ENCODE data around the gene PAPOLB.

Gene PAPOLB

GRCh38 chr7:4866528-4867496 is 5.0 kb upstream of the PAPOLB start:
- no peak overlapping the region for H3K27ac ChIP-seq (ENCODE audit: low read depth, low read length)
- no peaks in the 10 kb centered on the region for H3K4me1 ChIP-seq (ENCODE audit: control insufficient read depth in 1 of 2, insufficient read depth in 2 of 2, low read length in 2 of 2)

GRCh38 chr7:4862156-4862555 is 326 bp upstream of the PAPOLB start:
- H3K4me1 ChIP-seq (ENCODE audit: control insufficient read depth in 1 of 2, insufficient read depth in 2 of 2, low read length in 2 of 2): no peaks in the 10 kb centered on the region
- H3K9me3 ChIP-seq (ENCODE audit: control insufficient read depth in 1 of 2, low read length in 2 of 2): no peaks in the 10 kb centered on the region
- no peak overlapping the region for H3K9ac ChIP-seq (ENCODE audit: low read depth in 1 of 2, low read length in 2 of 2)
- peaks cover 0 to 12% of the 10 kb centered on the region in 2 donors for H3K27me3 ChIP-seq (ENCODE audit: control insufficient read depth in 1 of 2, insufficient read depth in 2 of 2, low read length in 2 of 2)
- no peaks in the 10 kb centered on the region for H3K36me3 ChIP-seq (ENCODE audit: control insufficient read depth in 1 of 2, insufficient read depth in 2 of 2, low read length in 2 of 2)
- no peak overlapping the region for H3K4me3 ChIP-seq (ENCODE audit: low read depth in 1 of 2, low read length in 2 of 2)
- H3K27ac ChIP-seq (ENCODE audit: low read depth, low read length): no peak overlapping the region

More at GRCh38 chr7:4866528-4867496, 5.0 kb upstream of the PAPOLB start:
- Histone ChIP-seq H3K4me3 (ENCODE audit: low read depth in 1 of 2, low read length in 2 of 2) (no peak overlapping the region), H3K27me3 (ENCODE audit: control insufficient read depth in 1 of 2, insufficient read depth in 2 of 2, low read length in 2 of 2) (peaks cover 0 to 11% of the 10 kb centered on the region in 2 donors), H3K9me3 (ENCODE audit: control insufficient read depth in 1 of 2, low read length in 2 of 2) (no peaks in the 10 kb centered on the region), H3K36me3 (ENCODE audit: control insufficient read depth in 1 of 2, insufficient read depth in 2 of 2, low read length in 2 of 2) (no peaks in the 10 kb centered on the region), H3K9ac (ENCODE audit: low read depth in 1 of 2, low read length in 2 of 2) (no peak overlapping the region)

- no peak overlapping the region for H3K27ac ChIP-seq (ENCODE audit: low read depth, low read length)
- no peaks in the 10 kb centered on the region for H3K9me3 ChIP-seq (ENCODE audit: control insufficient read depth in 1 of 2, low read length in 2 of 2)
- H3K36me3 ChIP-seq (ENCODE audit: control insufficient read depth in 1 of 2, insufficient read depth in 2 of 2, low read length in 2 of 2): no peaks in the 10 kb centered on the region
- peaks cover 0 to 12% of the 10 kb centered on the region in 2 donors for H3K27me3 ChIP-seq (ENCODE audit: control insufficient read depth in 1 of 2, insufficient read depth in 2 of 2, low read length in 2 of 2)
- H3K9ac ChIP-seq (ENCODE audit: low read depth in 1 of 2, low read length in 2 of 2): no peak overlapping the region
- H3K4me1 ChIP-seq (ENCODE audit: control insufficient read depth in 1 of 2, insufficient read depth in 2 of 2, low read length in 2 of 2): no peaks in the 10 kb centered on the region
- H3K4me3 ChIP-seq (ENCODE audit: low read depth in 1 of 2, low read length in 2 of 2): no peak overlapping the region
Measured at GRCh38 chr7:4861227-4861626, 603 bp downstream of the PAPOLB start.

- no peaks in the 10 kb centered on the region for H3K4me1 ChIP-seq (ENCODE audit: control insufficient read depth in 1 of 2, insufficient read depth in 2 of 2, low read length in 2 of 2)
- H3K27me3 ChIP-seq (ENCODE audit: control insufficient read depth in 1 of 2, insufficient read depth in 2 of 2, low read length in 2 of 2): peaks cover 0 to 5% of the 10 kb centered on the region in 2 donors
- no peaks in the 10 kb centered on the region for H3K36me3 ChIP-seq (ENCODE audit: control insufficient read depth in 1 of 2, insufficient read depth in 2 of 2, low read length in 2 of 2)
- no peak overlapping the region for H3K9ac ChIP-seq (ENCODE audit: low read depth in 1 of 2, low read length in 2 of 2)
- H3K4me3 ChIP-seq (ENCODE audit: low read depth in 1 of 2, low read length in 2 of 2): no peak overlapping the region
- no peaks in the 10 kb centered on the region for H3K9me3 ChIP-seq (ENCODE audit: control insufficient read depth in 1 of 2, low read length in 2 of 2)
- no peak overlapping the region for H3K27ac ChIP-seq (ENCODE audit: low read depth, low read length)
Measured at GRCh38 chr7:4857189-4857588, 4.6 kb downstream of the PAPOLB start.

- Histone ChIP-seq H3K27ac (ENCODE audit: low read depth, low read length) (no peak overlapping the region), H3K9me3 (ENCODE audit: control insufficient read depth in 1 of 2, low read length in 2 of 2) (no peaks in the 10 kb centered on the region), H3K36me3 (ENCODE audit: control insufficient read depth in 1 of 2, insufficient read depth in 2 of 2, low read length in 2 of 2) (no peaks in the 10 kb centered on the region), H3K9ac (ENCODE audit: low read depth in 1 of 2, low read length in 2 of 2) (no peak overlapping the region), H3K4me1 (ENCODE audit: control insufficient read depth in 1 of 2, insufficient read depth in 2 of 2, low read length in 2 of 2) (no peaks in the 10 kb centered on the region), H3K4me3 (ENCODE audit: low read depth in 1 of 2, low read length in 2 of 2) (no peak overlapping the region), H3K27me3 (ENCODE audit: control insufficient read depth in 1 of 2, insufficient read depth in 2 of 2, low read length in 2 of 2) (no peaks in the 10 kb centered on the region)
Measured at GRCh38 chr7:4856336-4857057, 5.3 kb downstream of the PAPOLB start.

GRCh38 chr7:4854916-4855315 is 6.9 kb downstream of the PAPOLB start:
- Histone ChIP-seq H3K4me1 (ENCODE audit: control insufficient read depth in 1 of 2, insufficient read depth in 2 of 2, low read length in 2 of 2) (no peaks in the 10 kb centered on the region), H3K9me3 (ENCODE audit: control insufficient read depth in 1 of 2, low read length in 2 of 2) (no peaks in the 10 kb centered on the region), H3K27me3 (ENCODE audit: control insufficient read depth in 1 of 2, insufficient read depth in 2 of 2, low read length in 2 of 2) (no peaks in the 10 kb centered on the region), H3K4me3 (ENCODE audit: low read depth in 1 of 2, low read length in 2 of 2) (no peak overlapping the region), H3K36me3 (ENCODE audit: control insufficient read depth in 1 of 2, insufficient read depth in 2 of 2, low read length in 2 of 2) (no peaks in the 10 kb centered on the region), H3K9ac (ENCODE audit: low read depth in 1 of 2, low read length in 2 of 2) (no peak overlapping the region), H3K27ac (ENCODE audit: low read depth, low read length) (no peak overlapping the region)

GRCh38 chr7:4851459-4852422 is 10.1 kb downstream of the PAPOLB start:
- H3K36me3 ChIP-seq (ENCODE audit: control insufficient read depth in 1 of 2, insufficient read depth in 2 of 2, low read length in 2 of 2): no peaks in the 10 kb centered on the region
- H3K27me3 ChIP-seq (ENCODE audit: control insufficient read depth in 1 of 2, insufficient read depth in 2 of 2, low read length in 2 of 2): no peaks in the 10 kb centered on the region
- H3K4me1 ChIP-seq (ENCODE audit: control insufficient read depth in 1 of 2, insufficient read depth in 2 of 2, low read length in 2 of 2): no peaks in the 10 kb centered on the region
- no peak overlapping the region for H3K4me3 ChIP-seq (ENCODE audit: low read depth in 1 of 2, low read length in 2 of 2)
- no peak overlapping the region for H3K27ac ChIP-seq (ENCODE audit: low read depth, low read length)
- no peak overlapping the region for H3K9ac ChIP-seq (ENCODE audit: low read depth in 1 of 2, low read length in 2 of 2)
- H3K9me3 ChIP-seq (ENCODE audit: control insufficient read depth in 1 of 2, low read length in 2 of 2): no peaks in the 10 kb centered on the region

- no peak overlapping the region for H3K27ac ChIP-seq (ENCODE audit: low read depth, low read length)
- H3K27me3 ChIP-seq (ENCODE audit: control insufficient read depth in 1 of 2, insufficient read depth in 2 of 2, low read length in 2 of 2): no peaks in the 10 kb centered on the region
- no peaks in the 10 kb centered on the region for H3K36me3 ChIP-seq (ENCODE audit: control insufficient read depth in 1 of 2, insufficient read depth in 2 of 2, low read length in 2 of 2)
- no peaks in the 10 kb centered on the region for H3K4me1 ChIP-seq (ENCODE audit: control insufficient read depth in 1 of 2, insufficient read depth in 2 of 2, low read length in 2 of 2)
- no peak overlapping the region for H3K9ac ChIP-seq (ENCODE audit: low read depth in 1 of 2, low read length in 2 of 2)
- no peaks in the 10 kb centered on the region for H3K9me3 ChIP-seq (ENCODE audit: control insufficient read depth in 1 of 2, low read length in 2 of 2)
- H3K4me3 ChIP-seq (ENCODE audit: low read depth in 1 of 2, low read length in 2 of 2): no peak overlapping the region
Measured at GRCh38 chr7:4850262-4850795, 11.5 kb downstream of the PAPOLB start.

GRCh38 chr7:4849390-4849789 is 12.4 kb downstream of the PAPOLB start:
- Histone ChIP-seq H3K9ac (ENCODE audit: low read depth in 1 of 2, low read length in 2 of 2) (no peak overlapping the region), H3K27me3 (ENCODE audit: control insufficient read depth in 1 of 2, insufficient read depth in 2 of 2, low read length in 2 of 2) (no peaks in the 10 kb centered on the region), H3K27ac (ENCODE audit: low read depth, low read length) (no peak overlapping the region), H3K4me1 (ENCODE audit: control insufficient read depth in 1 of 2, insufficient read depth in 2 of 2, low read length in 2 of 2) (no peaks in the 10 kb centered on the region), H3K4me3 (ENCODE audit: low read depth in 1 of 2, low read length in 2 of 2) (no peak overlapping the region), H3K36me3 (ENCODE audit: control insufficient read depth in 1 of 2, insufficient read depth in 2 of 2, low read length in 2 of 2) (no peaks in the 10 kb centered on the region), H3K9me3 (ENCODE audit: control insufficient read depth in 1 of 2, low read length in 2 of 2) (no peaks in the 10 kb centered on the region)

Measured in duodenal mucosa (tissue), 2 donors.